Kidney capillary endothelial cell (primary cell): ENCODE results near the gene HERC2.
A peak's percentile ranks its signal among the peaks of the same experiment; 100 is the strongest.
"Not testable (repeated sequence)": the region's sequence is repeated elsewhere in the genome, so short reads cannot be mapped to it uniquely, and the experiment has no call there.

Source experiments
- DNase-seq: peaks from one replicate; pipeline ENCODE4 v3.0.0-alpha.2; 2018; ENCODE audit warnings: low spot score

HERC2 gene

DNA sequence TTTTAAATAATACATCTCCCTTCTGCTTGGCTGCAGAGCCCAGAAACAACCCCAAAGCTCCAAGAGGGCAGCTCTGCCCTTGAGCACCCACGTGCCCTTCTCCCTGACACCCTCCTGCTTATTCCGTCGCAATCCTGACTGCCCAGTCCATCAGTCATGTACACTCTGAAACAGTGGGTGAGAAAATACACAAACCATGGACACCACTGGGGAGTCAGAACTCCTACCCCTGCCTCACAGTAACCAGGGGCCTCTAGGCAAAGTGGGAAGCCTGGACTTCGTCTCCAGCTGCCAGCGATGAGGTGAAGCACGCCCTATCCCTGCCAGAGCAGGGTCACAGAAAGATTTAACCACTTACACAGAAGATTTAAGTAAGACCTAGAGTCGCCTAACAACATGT is 40.1 kb downstream of the HERC2 start:
- DNase-seq = no peak

- DNase-seq = no peak
Observed at GRCh38 chr15:28274635-28275034, 47.3 kb downstream of the HERC2 start.

DNA sequence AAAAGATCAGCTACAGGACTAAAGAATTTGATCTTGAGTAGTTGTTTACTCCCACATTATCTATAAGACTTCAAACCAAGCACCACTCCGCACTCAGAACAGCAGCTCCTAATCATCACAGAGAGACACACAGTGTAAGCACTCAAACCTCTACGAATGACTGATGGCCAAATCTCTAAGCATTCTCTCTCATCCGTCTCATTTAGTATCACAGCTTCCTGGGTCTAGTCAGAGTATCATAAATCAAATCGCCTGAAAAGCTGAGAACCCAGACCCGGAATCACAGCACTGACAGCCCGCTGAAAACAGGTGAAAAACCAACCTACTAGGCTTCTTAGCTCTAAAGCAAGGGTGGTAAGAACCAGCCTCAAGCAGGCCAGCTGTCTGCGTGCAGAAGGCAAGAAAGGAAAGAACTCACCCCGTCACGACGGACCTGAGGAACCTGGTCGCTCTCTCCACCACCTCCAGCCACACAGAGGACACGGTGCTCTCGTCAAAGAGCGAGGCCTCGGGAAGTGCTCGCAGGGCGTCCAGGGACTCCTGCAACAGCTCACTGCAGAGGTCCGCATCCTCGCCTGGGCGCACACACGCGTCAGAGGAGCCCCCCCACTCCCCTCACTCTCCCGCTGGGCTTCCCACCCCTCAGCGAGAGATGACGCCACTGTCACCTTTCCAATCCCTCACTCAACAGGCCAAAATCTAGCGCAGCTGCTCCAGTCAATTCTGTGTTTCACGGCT is 47.9 kb downstream of the HERC2 start:
- no peak for DNase-seq

- DNase-seq = peak; percentile 36
Observed at GRCh38 chr15:28273468-28273867, 48.5 kb downstream of the HERC2 start.

- no peak for DNase-seq
Observed at GRCh38 chr15:28272587-28272986, 49.4 kb downstream of the HERC2 start.

DNA sequence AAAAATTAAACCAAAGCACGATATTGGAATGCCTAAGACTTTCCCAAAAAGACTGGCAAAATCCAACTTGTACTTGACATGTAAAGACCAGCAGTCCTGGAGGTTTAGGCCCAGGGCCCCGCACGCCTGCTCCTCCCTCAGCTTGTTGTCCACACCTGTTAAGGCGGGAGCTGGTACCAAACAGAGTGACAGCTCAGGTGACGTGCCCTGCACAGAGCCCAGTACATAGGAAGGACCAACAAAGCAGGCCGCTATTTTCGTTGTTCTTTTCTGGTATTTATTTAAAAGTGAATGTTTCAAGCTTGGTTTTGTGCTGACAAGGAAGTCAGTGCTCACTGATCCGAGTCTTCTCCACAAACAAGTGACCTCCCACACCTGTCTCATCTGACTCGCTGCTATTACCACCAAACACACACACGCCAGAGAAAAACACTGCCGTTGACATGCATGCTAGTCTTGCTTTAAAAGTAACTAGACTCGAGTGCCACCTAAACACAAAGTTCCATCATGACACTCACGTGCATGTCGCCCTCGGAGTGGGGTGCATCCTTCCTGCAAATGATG is 50.2 kb downstream of the HERC2 start:
- no peak for DNase-seq

- DNase-seq = no peak
Observed at GRCh38 chr15:28269097-28269496, 52.9 kb downstream of the HERC2 start.

GRCh38 chr15:28267727-28268126 is 54.3 kb downstream of the HERC2 start:
- DNase-seq = no peak

DNA sequence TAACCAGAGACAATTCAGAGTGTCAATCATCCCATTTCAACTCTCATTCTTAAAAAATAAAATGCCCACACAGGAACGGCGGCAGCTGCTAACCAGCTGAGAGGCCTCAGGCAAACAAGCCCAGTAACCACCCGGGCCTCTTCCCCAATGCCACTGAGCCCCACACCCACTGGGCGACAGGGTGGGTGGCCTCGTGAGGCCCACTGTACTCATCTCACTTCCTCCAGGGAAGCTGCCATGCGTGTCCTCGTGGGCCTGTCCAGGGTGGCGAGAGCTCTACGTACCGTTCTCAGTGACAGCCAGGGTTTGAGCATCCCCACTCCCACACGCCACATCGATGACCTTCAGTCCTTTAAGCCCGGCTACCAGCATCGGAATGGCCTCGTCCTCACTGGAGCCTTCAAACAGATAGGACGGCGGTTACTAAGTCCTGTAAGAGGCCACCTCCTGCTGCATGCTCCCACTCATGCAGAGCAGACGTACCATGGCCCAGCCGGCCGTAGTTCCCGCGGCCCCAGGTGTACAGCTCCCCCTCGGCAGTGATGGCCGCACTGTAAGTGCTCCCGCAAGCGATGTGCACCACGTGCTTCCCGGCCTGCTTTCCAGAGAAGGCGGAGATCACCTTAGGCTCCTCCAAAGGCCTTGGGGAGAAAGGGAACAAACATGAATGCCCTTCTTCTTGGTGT is 56.5 kb downstream of the HERC2 start:
- DNase-seq = no peak

- no peak for DNase-seq
Observed at GRCh38 chr15:28264166-28264565, 57.8 kb downstream of the HERC2 start.

- DNase-seq = no peak
Observed at GRCh38 chr15:28262438-28262837, 59.5 kb downstream of the HERC2 start.

GRCh38 chr15:28260722-28261121 is 61.3 kb downstream of the HERC2 start:
- DNase-seq = no peak

- DNase-seq = no peak
Observed at GRCh38 chr15:28260317-28260716, 61.7 kb downstream of the HERC2 start.

DNA sequence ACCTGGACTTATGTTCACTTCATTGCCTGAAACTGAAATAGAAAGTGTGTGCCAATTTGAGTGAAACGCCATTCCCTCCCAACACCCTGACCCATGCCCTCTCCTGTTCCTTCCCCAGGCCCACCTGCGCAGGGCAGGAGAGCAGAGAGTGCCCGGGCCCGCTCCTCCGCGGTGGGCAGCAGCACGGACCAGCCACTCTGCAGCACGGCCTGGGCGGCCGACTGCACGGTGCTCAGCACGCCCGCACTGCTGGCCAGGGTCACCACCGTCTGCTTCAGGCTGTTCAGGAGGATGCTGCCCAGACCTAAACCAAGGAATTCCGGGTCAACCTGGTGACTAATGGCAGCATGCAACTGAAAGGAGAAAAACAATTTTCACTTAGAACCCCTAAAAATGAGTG is 66.0 kb downstream of the HERC2 start:
- no peak for DNase-seq

DNA sequence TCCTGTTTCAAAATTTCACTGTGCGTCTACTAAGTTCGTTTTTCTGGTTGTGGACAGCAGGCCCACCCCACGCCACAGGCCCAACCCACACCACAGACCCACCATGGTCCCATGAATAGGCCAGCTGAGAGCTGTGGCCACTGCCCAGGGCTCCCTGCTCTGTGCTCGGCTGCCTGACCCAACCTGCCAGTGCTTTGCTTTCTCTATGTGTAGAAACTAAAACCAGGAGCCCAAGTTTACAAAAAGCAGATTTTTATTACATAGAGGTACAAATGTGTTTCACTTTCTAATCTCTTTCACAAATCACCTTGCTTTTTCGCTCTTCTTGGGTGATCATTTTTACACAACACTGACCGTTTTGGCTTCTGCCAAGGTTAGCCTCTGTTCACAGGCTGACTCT is 69.1 kb downstream of the HERC2 start:
- DNase-seq = no peak

- DNase-seq = no peak
Observed at GRCh38 chr15:28246605-28247004, 75.4 kb downstream of the HERC2 start.

GRCh38 chr15:28243901-28244300 is 78.1 kb downstream of the HERC2 start:
- DNase-seq = no peak

DNA sequence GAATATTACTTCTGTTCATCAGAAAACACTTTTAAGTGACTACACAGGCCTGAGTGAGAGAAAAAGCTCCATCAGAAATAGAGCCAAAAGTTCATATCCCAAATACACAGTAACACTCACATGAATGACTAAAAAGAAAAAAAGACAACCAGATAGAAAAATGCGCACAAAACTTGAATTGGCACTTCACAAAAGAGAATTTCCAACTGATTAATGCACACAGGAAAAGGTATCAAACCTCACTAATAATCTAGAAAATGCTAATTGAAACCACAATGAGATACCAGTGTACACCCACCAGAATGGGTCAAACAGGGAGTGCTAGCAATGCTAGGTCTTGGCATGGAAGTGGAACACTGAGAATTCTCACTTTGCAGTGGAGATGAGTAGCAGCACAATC is 78.6 kb downstream of the HERC2 start:
- DNase-seq = no peak

DNA sequence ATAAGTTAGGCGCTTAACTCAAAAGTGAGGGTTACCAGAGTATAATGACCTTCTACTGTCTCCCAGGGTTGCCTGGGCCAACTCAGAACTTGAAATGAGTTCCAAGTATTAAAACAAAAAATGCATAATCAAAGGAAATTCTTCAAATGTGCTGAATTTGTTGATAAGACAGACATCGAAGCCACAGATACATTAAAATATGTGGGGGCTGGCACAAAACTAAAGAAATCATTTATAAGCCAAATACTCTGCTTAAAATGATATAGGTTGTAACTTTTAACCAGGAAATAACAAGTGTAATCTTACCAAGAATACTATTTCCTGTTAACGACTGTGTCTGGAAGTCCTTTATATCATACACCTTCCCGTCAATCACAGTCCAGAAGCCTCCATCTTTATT is 83.7 kb downstream of the HERC2 start:
- DNase-seq = not testable (repeated sequence)

DNA sequence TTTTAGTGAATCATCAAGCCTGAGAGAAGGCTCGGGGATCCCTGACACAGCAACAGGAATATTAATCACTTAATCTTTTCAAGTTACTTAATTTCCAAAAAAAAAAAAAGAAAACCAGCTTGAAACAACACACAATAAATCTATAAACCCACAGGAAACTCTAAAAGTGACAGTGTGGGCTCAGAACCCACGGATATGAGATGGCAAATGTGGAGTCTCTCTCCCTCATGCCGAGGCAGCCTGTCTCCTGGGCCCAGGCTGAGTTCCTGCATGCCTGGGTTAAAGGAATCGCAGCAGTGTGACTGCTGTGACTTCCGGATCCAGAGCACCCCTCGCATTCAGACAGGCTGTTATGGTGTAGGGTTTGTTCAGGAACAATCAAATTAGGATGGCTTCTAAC is 90.2 kb downstream of the HERC2 start:
- not testable (repeated sequence) for DNase-seq

DNA sequence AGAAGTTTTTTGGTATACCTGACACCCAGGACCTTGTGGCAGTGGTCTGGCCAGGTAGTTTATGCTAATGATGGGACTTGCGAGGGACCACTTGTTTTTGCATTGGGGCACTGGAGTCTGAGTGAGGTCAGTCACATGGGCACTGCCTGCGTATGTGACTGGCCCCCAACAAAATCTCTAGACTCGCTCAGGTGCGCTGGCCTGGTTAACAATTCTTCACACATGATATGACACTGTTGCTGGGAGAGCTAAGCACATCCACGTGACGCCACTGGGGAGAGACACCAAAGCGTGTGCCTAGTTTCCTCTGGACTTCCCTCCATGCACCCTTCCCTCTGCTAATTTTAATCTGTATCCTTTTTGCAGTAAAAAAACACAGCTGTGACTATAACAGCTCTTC is 90.6 kb downstream of the HERC2 start:
- DNase-seq = not testable (repeated sequence)

GRCh38 chr15:28228990-28229640 is 92.9 kb downstream of the HERC2 start:
- DNase-seq = not testable (repeated sequence)

- DNase-seq = no peak
Observed at GRCh38 chr15:28228096-28228495, 93.9 kb downstream of the HERC2 start.
